Activated naive CD4-positive, alpha-beta T cell treated with Interleukin-2 at 50 U/mL for 16 hours (primary cell): ENCODE results near the gene ASB11.
"Not testable (repeated sequence)": the region's sequence is repeated elsewhere in the genome, so short reads cannot be mapped to it uniquely, and the experiment has no call there.

Experiments
- DNase-seq: peaks from one replicate; pipeline ENCODE4 v3.0.0-alpha.2; 2020

Gene ASB11

DNA sequence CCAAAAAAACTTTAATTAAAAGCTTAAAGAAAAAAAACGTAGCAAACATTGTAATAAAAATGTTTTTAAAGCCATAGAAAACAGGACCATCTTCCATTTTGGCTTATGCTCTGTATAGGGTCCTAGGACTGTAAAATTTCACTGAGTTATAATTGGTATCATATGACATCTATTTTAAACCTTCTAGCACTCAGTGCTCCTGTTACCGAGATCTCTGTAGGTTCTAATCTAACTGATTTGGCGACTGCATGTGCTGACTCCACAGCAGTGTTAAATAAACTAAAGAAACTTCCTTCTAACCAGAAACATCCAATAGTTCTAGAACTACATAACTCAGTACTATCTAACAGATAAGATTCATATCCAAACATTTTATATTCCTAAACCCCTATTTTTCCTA is at the start of gene ASB11:
Gene ASB11, minus strand, starts transcription at position 132 of the 400 bp plus-strand sequence. Its CDS starts 35 bp downstream, at position 97.
- no peak for DNase-seq

GRCh38 chrX:15359701-15360100 is 44.3 kb upstream of the ASB11 start:
- no peak for DNase-seq

- DNase-seq, result no peak
These were observed 43.1 kb upstream of the ASB11 start for GRCh38 chrX:15358533-15358932.

DNA sequence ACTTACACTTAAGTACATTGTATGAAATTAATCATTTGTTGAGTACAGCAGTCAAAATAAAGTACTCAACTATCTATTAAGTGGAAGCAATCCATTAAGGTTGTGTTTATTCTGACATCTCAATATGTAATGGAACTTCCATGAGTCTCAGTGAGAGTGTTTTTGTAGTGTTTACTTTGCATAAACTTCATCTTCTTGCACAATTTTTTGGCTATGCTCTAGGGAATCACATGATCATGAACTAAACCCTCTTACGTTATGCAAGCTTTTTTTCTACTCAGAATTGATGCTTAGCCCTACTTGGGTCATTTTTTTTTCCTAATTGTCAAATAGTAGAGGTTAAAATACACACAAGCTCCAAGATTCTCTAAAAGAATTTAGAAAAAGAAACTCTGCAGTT is 41.0 kb upstream of the ASB11 start:
- no peak for DNase-seq

DNA sequence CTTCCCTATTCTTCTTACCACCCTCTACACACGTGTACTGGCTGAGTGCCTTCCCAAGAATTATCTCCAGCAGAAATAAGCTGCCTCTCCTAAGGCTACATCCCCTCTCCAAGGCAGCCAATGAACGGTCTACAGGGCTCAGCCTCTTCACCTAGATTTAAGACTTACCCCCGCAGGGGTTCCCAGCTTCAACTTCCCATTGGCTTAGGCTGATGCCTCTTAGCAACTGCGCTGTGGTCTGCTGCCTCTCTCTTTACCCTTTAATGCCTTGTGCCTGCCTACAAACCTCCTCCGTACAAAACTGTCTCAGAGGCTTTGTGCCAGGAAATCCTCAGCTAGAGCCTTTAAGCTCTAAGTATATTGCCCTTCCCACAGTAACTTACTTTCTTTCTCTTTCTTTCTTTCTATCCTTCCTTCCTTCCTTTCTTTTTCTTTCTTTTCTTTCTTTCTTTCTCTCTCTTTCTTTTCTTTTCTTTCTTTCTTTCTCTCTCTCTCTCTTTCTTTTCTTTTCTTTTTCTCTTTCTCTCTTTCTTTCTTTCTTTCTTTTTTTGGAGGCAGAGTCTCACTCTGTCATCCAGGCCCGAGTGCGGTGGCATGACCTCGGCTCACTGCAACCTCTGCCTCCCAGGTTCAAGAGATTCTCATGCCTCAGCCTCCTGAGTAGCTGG is 35.0 kb upstream of the ASB11 start:
- DNase-seq, result no peak

- peak; percentile 1 for DNase-seq
These were observed 33.6 kb upstream of the ASB11 start for GRCh38 chrX:15349046-15349445.

GRCh38 chrX:15345976-15346375 is 30.5 kb upstream of the ASB11 start:
- DNase-seq, result no peak

GRCh38 chrX:15344106-15344505 is 28.7 kb upstream of the ASB11 start:
- DNase-seq, result no peak

DNA sequence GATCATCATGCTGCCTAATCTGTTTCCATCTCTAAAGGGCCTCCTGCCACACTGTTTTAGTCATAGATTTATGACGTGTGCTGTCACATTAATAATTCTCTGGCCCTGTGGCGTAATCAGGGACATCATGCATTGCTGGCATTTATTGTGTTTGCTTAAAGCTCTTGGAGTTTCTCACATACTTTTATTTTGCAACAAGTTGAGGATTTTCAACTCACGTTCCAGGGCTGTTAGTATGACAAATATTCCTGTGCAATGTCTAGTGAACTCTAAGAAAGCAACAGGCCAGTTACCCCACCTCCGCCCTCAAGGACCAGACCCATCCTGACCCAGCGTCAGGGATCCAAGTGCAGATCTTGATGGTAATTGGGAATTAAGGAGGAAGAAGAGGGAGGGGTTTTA is 27.6 kb upstream of the ASB11 start:
- no peak for DNase-seq

- DNase-seq, result no peak
These were observed 25.4 kb upstream of the ASB11 start for GRCh38 chrX:15340867-15341266.

- peak; percentile 35 for DNase-seq
These were observed 20.6 kb upstream of the ASB11 start for GRCh38 chrX:15336023-15336413.

DNA sequence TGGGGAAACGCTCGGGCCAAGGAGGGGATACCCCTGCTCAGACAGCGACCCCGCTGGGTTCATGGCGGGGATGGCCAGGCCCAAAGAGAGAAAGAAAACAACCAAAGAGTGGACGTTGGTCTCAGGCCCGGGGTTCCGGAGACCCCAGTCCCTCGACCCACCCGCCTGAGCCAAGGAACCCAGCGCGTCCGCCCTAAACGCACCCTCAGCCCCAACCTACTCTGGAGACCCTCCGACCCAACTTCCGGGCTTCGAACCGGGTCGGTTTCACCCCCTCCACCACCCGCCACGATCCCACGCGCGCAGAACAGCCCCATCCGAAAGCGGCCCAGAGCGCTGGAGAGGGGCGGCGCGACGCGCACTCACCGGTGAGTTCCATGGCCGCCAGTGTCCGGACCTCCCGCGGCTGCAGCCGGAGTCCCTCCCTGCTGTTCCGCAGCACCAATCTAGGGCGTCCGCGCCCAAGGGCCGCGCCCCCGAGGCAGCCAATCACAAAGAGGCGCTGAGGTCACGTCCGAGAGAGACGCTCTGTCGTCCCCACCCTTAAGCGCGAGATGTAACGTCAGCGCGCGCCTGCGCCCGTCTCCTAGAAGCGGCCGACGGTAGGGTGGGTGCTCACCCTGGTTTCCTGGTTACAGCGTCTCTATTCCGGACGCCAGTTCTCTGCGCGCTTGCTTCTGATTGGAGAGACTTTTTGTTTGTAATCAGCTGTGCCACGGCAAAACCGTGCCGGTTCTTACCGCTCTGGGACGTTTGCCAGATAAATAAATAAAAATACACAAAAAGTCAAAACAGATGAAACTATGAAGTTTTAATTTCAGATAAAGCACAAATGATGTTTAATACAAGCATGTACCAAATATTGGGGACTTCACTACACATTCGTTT is 19.9 kb upstream of the ASB11 start, which contains the start of gene PIGA:
Gene PIGA, minus strand, starts transcription at position 389 of the 888 bp plus-strand sequence. CDS start 3,593 bp downstream, outside the sequence.
- DNase-seq, result peak; percentile 91

- DNase-seq, result peak; percentile 8
These were observed 19.1 kb upstream of the ASB11 start for GRCh38 chrX:15334561-15334960.

DNA sequence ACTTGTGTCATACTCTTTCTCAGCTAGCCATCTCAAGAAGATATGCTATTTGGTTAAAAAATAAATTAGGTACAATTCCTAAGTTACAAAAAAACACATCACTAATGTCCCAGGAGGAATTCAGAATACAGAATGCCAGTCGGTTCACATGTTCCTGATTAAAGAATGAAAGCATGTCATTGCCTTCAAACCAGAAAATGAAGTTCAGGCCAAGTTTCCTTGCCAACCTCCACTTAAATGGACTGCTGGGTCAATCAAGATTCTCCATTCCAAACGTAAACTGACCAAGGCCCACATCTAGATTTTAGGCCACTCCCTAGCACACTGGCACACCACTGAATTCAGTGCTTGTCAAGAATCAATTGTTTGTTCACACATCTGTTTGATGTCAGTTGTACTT is 13.4 kb upstream of the ASB11 start:
- DNase-seq, result no peak

GRCh38 chrX:15328131-15328530 is 12.7 kb upstream of the ASB11 start:
- DNase-seq, result no peak

DNA sequence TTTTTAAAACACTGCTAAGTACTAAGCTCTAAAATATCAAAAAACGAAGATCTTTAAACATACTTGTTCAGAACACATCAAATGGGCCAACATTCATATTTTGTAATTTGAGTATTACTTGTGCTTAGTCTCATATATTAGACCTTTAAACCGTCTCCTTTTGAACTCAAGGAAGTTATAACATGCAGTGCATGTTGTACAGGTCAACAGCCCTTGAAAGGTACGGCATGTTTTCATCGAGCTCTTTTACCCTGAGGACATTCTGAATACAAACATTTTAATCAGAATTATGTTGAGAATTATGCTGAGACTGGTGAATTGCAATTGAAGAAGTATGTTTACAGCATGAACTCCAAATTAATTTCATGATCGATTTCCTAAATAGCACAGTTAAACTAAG is 7.0 kb upstream of the ASB11 start:
- no peak for DNase-seq

GRCh38 chrX:15322072-15322471 is 6.6 kb upstream of the ASB11 start:
- no peak for DNase-seq

- DNase-seq, result no peak
These were observed 6.0 kb upstream of the ASB11 start for GRCh38 chrX:15321447-15321846.

- DNase-seq, result no peak
These were observed 4.9 kb upstream of the ASB11 start for GRCh38 chrX:15320297-15320696.

- DNase-seq, result no peak
These were observed 3.6 kb upstream of the ASB11 start for GRCh38 chrX:15319075-15319474.

GRCh38 chrX:15314472-15314871 is 968 bp downstream of the ASB11 start:
- DNase-seq, result no peak

GRCh38 chrX:15311119-15311518 is 4.3 kb downstream of the ASB11 start:
- no peak for DNase-seq

DNA sequence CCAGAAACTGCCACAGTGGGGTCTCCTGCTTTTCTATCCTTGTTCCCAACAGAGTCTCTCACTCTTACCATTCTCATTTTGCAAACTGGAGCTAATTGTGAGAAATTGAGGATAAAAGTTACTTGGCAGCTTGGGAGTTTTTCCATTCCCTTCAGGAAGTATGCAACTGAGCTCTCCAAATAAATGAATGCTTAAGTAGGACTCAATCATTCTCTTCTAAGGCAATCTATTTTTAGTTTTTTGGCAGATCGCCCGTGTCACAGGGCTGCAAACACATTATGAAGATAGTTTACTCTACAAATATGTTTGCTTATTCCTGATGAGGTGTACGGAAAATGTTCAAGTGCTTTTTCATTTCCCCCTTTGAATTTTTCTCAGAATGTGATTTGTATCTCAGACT is 5.3 kb downstream of the ASB11 start:
- no peak for DNase-seq

DNA sequence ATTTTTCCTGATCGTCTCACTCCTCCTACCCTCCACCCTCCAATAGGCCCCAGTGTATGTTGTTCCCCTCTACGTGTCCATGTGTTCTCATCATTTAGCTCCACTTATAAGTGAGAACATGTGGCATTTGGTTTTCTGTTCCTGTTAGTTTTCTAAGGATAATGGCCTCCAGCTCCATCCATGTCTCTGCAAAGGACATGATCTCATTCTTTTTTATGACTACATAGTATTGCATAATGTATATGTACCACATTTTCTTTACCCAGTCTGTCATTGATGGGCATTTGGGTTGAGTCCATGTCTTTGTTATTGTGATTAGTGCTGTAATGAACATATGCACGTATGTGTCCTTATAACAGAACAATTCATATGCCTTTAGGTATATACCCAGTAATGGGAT is 9.5 kb downstream of the ASB11 start:
- not testable (repeated sequence) for DNase-seq
